Lower leg skin (tissue), 3 donors: ENCODE measurements around the gene PRKCE.

ENCODE experiments used
- CTCF ChIP-seq, 3 donors: fragments of 450-650 bp; IDR thresholded peaks; one replicate each; pipeline ENCODE4 v1.5.1; 2016; ENCODE audit warnings: antibody characterized with exemption in 3 of 3, mild to moderate bottlenecking in 3 of 3, moderate library complexity in 2 of 3
- POLR2A ChIP-seq, 2 donors: fragments of 450-650 bp; IDR thresholded peaks; one replicate each; pipeline ENCODE4 v1.6.1; 2016 to 2017; ENCODE audit warnings: antibody characterized with exemption in 2 of 2, mild to moderate bottlenecking in 1 of 2, moderate library complexity in 1 of 2

- TF ChIP-seq CTCF (IDR thresholded peaks at IDR 0.05), result no peak
- TF ChIP-seq POLR2A (IDR thresholded peaks at IDR 0.05), result no peak
Measured at GRCh38 chr2:45942237-45942738, 290.8 kb downstream of the PRKCE start.
